NAMALWA (cell line): ENCODE results near the gene APBA2.

Source experiments
- DNase-seq: peaks from one replicate; pipeline ENCODE4 v3.0.0-alpha.2; 2015; ENCODE audit warnings: low spot score

Gene APBA2

DNA sequence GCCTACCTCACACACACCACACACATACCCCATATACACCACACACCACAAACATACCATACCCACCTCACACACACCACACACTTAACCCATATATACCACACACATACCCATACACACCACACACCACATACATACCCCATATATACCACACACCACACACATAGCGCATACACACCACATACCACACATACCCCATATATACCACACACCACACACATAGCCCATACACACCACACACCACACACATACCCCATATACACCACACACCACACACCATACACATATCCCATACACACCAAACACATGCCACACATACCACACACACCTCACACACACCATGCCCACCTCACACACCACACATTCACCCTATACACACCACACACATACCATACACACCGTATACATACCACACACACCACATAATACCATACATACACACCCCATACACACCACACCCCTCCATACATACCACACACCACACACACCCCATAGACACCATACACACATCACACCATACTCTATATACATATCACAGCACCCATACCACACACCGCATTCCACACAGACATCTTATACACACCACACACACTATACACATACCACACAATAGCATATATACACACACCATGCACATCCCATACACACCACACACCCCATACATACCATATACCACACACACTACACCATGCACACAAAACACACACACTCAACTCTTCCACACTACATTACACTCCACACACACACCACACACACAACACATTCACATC lies 29.5 kb downstream of the APBA2 start:
- no peak for DNase-seq

DNA sequence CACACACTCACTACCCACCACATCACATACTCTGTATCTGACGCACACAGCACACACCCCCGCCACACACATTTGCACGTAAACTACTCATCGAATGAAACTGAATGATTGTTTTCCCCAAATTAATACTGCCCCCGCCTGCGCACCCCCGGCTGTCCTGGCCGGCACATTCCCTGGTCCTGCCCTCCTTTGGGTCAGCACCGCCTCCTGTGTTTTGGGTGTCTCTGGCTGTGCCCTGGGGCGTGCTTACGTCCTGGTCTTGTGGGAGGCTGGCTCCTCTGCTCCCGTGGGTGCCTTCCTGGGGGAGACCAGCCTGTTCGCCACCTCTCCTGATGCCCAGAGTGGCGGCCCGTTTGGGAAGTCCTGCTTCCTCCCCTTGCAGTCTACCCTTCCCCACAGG lies 30.2 kb downstream of the APBA2 start:
- DNase-seq = no peak

DNA sequence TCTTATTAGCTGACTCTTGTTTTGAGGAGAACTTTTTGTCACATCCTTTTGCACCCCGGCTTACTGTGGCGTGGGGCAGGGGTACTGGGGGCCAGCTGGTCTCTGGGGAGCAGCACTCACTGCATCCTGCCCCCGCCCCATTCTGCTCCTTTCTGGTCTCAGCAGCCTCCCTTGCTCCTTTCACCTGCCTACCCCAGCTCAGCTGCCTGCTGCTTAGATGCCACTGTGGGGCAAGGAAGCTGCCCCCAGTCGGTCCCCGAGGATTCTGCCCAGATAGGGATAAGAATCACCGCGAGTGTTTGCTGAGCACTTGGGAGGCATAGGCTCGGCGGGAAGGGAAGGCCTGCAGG lies 32.0 kb downstream of the APBA2 start:
- DNase-seq = no peak

DNA sequence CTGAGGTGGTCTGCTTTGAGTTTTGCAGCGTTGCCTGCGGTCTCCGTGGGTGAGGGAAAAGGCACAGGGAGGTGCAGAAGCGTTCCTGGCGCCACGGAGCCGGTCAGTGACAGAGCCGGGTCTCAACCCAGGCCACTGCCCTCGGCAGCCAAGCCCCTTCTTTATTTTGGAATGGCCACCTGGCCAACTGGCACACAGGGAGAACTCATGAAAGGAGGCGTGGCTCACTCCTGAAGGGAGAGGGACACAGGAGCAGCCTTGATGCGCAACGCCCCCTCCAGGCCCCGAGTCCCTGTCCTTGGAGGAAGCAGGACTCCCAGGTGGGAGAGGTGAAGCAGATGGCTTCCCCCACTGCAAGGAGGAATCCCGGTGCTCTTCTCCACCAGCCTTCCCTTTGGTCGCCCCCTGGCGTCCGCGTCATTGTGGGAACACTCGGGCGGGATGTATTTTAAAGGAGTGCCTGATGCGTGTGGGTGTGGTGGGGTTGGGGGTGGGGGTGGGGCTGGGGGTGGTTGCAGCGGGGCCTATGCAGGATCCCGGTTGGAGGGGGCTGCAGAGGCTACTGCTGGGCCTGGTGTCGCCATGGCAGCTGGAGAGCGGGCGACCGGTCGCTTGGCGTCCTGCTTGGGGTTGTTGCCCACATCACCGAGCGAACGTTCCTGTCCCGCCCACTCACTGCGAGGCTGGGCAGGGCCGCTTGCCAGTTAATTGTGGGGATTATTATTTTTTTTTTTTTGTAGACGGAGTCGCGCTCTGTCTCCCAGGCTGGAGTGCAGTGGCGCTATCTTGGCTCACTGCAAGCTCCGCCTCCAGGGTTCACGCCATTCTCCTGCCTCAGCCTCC lies 32.6 kb downstream of the APBA2 start:
- no peak for DNase-seq

DNA sequence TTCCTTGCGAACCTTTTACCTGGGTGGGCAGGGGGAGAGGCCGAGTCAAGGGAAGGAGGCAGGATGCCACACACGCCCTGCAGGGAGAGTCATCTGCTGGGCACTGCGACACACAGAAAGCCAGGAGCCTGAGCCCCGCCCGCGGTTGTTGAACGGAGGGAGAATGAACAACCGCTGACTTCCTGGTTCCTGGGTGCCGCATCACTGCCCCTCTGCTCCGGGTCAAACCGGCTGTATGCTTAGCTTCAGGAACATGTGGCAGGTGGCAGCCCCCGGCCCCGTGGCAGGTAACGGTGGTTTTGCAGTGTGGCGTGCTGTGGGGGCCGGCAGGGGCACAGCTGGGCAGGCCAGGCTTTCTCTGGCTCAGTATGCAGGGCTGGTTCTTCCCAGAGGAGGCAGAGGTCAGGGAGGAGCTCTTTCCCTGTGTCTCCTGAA lies 33.4 kb downstream of the APBA2 start:
- DNase-seq = no peak

DNA sequence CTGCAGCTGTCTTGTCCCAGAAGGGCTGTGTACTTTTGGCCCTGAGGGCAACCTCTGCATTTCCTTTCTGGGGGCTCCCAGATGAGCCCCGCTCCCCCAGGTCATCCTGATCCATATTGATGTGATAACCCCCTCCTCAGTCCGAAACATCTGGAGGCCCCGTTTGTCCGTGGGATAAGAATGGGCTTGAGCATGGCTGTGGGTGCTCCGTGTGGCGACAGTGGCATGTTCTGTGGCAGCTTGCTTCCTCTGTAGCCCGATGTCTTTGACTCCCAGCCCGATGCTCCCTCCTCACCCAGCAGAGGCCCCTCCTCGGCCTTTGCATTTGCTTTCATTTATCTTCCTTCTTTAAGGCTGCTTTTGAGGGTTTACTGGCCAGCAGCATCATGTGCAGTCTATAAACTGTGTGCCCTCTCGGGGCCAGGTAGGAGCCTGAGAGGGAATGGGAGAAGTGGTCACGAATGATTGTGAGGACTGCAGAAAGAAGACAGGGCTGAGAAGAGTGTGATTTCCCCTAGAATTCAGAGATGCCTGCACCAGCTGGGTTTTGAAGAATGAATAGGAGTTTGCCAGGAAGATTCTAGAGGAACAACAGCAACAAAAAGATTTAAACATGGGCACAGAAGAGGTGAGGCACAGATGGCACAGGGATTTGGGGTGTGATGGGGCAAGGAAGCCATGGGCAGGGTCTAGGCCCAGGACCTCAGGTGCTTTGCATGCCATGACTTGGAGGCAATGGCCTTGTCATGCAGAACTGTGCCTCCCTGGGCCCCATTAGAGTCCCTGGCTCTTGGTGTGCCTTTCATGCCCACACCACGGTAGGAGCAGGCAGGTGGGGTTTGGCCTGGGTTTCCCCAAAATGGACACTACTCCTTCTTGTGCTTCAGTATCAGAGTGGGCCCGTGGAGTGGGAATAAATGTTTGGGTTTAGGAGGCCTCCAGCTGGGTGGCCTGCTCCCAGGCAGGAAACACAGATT lies 34.2 kb downstream of the APBA2 start:
- DNase-seq = no peak

DNA sequence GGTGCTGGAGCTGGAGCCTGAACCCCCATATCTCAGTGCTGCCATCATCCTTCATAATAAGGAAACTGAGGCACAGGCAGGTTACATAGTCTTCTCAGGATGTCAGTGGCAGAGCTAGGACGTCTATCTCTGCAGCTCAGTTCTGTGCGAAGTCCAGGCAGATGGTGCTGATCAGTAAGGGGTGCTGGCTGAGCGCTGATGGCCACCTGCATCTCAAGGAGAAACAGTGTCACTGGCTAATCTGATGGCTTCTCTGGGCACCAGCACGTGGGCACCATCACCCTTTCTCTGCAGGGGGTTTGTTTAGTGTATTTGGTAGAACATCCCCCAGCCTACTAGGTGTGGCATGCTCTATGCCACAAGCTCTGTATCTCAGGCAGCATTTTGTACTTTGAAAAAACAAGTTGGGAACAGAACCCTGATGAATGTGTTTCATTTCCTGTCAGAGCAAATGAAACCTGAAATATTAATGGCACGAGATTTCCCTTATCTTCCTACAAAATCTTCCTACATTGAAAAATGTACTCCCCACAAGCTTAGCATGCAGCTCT lies 35.1 kb downstream of the APBA2 start:
- no peak for DNase-seq

DNA sequence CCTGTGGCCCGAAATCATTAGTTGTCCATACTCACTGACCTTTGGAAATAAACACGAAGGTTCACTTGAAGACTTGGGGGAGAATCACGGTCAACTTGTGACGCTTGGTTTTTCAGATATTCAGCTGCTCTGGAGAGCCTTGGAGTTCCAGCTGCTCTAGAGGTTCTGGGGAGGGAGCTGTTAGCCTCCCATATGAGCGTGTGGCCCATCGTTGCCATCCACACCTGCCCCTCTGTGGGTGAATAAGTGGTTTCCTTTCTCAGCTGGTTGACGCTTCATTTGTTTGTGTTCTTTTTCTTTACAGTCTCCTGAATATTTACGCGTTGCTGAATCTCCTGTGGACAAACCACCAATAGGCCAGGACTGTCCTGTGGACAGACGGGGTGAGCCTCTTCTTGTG lies 35.6 kb downstream of the APBA2 start:
- DNase-seq = no peak

DNA sequence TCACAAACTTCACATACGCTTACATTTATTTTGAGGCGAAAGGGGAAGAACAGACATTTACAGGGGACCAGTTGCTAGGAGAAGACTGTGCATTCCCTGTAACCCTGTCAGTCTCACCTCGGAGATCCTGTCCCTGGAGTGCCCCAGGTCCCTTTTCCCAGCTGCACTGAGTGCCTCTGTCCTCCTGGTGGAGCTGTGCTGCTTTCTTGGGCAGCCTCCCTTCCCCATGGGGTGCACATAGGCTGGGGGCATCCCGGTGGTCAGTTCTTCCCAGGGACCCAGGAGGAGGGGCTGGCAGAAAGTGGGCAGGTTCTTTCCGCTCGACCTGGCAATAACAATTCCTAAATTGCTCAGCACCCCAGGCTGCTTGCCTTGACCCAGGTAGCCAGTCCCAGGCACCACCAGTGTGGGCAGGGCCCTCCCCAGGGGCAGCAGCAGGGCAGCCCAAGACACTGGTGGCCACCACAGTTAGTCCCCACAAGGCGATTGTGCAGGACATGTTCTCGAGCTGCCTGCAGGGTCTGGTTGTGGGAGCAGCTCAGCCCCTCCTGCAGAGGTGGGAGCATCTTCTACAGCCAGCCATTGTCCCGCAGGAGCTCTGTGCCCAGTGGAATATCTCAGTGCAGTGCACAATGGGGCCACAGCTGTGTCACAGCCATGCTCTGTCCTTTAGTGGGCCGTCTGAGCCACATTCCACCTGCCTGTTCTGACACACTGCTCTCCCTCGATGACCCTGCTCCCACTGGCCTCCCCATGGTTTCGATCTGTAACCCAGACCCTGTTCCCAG lies 36.3 kb downstream of the APBA2 start:
- DNase-seq = no peak

DNA sequence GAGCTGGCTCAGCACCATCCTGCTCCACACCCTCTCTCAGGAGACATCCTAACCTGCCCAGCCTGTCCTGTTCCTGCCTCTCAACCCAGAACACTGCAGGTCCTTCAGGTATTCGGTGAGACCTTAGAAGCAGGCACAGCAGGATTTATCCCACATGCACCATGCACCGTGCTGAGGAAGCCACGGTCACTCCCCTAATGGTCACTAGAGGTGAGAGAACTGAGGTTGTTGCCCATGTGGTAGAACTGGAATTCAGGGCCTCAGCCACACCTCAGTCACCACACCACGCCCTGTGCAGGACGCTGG lies 36.9 kb downstream of the APBA2 start:
- no peak for DNase-seq

DNA sequence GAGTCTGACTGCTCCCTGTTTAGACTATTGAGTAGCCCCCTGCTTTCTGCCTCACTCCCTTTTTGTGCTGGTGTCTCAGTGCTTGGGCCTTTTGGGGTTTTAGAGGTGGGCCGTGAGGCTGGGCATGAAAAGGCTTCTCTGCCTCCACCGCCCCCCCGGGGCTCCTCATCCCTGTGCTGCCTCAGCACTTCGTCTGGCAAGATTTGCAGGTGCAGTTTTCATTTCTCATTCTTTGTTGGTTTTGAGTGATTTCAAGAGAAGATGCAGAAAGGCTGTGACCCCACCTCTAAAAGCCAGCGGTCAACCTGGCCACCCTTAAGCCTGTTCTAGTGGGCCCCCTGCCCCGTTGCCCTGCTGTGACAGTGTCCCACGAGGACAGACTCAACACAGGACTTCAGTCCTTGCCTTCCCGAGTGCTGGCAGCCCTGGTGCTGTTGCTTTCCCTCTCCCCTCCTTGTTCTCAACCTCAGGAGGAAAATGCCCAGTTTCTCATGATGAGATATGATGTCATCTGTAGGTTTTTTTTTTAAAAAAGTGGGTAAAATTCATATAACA lies 38.0 kb downstream of the APBA2 start:
- no peak for DNase-seq

DNA sequence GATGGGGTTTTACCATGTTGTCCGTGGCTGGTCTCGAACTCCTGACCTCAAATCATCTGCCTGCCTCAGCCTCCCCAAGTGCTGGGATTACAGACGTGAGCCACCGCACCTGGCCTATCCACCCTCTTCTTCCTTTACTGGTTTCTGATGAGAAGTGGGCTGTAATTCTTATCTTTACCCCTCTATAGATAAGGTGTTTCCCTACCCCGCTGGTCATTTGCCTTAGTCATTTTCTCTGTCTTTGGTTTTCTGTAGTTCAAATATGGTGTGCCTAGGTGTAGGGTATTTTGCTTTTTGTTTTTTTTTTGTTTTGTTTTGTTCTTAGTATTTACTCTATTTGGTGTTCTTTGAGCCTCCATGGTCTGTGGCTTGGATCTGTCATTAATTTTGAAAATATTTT lies 41.3 kb downstream of the APBA2 start:
- DNase-seq = no peak

DNA sequence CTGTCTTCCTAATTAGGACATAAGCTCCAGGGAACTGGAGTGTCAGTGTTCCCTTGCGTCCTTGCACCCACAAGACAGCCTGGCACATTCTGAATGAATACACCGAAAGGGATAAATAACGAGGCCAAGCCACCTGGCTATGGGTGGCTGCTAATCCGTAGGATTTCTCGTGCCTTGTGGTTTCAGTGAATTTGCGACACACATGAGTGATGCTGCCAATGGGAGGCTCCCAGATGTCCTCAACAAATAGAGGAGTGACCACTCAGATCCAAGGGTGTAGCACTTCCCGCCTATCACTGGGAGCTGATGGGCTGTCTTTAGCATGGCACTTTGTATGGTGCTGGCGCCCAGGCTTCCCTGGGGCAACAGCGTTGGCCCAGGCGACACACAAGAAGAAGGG lies 43.4 kb downstream of the APBA2 start:
- no peak for DNase-seq

DNA sequence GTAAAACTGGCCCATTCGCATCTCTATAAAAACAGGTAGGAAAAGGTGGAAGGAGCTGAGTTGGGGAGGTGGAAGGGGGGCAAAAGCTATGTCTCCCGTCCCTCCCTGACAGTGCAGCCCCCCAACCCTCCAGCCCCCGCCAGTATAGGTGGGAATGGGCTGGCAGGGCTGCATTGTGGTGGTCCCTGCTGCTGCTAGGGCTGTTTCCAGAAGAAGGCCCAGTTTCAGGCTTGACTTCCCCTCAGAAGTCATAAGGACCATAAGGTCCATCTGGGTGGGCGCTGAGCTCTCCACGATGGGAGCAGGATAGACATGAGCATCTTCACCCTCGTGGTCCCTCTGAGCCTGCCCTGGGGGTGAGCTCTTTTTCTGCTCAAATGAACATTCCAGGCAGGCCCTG lies 44.2 kb downstream of the APBA2 start:
- DNase-seq = no peak

DNA sequence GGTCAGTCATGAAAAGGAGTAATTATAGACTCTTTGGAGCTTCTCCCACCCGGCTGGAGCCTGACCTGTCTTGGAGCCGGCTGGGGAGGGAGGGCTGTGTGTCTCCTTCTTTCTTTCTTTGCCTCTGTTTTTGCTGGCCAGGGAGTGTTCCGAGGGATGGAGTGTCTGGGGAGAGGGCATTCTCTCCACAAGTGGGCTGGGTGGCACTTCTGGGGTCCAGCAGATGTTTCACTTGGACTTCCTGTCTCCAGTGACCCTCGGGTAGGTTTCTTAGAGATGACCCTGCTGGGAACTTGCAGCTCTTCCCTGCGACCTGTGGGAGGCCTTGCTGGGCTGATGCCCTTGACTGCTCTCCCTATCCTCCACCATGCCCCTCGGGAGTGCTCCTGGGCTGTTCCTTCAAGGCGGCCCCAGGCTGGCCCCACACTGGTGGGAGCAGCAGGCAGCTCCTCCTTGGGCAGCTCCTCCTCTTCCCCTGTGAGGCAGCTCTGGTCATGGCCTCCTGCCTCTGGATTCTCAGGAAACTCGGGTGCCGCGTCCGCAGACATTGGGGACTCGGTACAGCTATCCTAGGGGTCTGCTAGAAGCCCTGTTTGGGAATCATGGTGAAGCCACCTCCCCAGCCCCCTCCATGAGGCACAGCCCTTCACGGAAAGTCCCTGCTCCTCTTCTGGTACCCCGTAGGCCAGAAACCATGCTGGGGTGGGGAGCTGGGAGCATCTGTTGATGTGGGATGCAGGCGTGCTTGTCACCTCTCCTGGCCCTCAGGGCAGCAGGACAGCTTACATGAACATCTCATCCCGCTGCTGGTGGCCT lies 44.9 kb downstream of the APBA2 start:
- DNase-seq = no peak

DNA sequence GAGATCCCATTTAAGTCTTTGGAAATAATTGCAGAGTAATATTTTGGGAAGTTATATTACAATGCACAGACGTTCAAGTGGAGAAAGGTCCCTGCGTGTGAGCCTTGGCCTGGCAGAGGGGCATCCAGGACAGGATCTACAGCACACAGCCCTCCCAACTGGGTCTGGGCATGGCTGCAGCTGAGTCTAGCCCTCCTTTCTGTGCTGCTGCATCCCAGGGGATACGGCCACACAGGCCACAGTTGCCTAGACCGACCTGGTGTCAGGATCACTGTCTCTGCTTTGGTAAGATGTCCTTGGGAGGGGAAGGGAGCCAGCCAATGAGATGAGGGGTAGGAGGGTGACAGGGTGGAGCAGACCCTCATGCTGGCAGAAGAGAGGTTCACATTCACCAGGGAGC lies 46.1 kb downstream of the APBA2 start:
- no peak for DNase-seq

DNA sequence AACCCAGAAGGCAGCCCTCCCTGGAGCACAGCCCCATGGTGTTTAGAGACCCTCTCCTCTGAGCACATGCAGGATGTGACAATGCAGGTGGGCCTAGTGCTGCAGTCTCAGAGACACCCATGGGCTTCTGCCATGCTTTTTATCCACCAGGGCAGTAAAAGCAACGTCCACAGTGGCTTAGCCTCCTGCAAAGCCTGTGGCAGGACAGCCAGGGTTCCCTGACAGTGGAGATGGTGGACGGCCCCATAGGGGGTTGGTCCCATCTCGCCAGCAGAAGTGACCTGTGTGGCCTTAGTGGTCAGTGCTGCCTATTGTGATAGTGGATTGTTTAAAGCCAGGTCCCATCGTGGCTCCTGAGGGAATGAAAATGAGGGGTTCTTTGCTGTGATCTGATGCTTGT lies 46.6 kb downstream of the APBA2 start:
- DNase-seq = no peak

DNA sequence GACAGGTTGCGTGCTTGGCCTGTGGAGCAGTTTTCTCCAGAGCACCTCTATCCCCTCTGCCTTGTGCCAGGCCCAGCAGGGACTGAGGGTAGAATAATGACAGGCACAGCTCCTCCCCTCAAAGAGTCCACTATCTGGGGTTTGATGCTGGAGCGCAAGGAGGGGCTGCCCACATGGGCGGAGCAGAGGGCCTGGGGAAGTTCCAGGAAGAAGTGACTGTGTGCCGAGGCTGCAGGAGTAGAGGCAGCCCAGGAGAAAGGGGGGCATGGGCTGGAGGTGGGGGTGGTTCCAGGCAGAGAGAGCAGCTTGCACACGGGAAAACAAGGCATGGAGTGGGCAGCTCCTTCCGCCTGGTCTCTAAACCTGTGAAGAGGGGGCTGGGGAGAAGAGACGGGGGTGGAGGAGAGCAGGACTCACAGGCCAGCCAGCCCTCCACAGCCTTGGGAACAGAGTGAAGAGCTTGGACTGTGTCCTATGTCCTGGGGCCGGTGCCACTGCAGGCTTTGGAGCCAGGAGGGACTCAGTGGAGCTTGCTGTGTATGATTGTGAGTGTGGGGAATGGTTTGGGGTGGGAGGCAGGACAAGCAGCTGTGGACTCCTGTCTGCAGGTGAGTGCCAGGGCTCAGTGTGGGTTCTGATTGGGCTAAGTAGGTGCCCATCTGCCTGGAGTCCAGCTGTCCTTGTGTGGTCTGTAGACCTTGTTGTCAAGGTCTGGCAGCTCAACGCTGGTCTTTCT lies 48.1 kb downstream of the APBA2 start:
- DNase-seq = no peak

DNA sequence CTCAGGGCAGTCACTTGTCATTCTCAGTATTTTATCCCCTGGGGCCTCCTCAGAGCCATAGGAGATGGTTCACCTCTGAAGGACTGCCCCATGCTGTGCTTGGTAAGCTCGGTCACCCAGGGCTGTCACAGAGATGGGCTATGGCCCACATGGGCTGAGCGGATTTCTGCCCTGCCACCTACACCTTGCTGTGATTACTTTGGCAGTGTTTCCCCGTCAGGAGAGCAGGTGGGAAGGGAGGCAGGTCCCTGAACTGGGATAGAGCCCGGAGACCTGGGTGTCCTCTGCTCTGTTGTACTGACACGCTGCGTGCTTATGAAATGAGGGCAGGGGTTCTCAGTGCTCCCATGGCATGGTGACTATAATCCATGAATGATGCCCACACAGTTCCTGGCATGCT lies 48.9 kb downstream of the APBA2 start:
- no peak for DNase-seq

DNA sequence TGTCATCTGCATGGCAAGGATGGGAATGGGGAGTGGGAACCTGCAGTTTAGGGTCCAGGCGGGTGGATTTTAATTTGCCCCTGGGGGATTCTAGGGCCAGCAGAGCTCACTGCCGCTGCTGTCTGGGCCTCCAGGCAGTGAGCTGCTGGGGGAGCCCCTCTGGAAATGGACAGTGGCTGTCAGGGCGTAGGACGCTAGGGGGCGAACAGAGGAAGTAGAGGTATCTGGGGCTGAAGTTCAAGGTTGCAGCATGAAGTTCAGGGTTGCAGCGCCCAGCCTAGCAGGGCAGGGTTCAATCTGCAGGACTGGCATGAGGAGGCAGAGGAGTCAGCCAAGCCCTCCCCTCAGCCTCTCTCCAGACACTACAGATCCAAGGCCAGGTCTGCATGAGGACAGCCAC lies 49.5 kb downstream of the APBA2 start:
- DNase-seq = peak; percentile 53
